Neuronal stem cell (in vitro differentiated cells): Measurements from ENCODE around the gene ARHGAP26.

Source experiments
- DNase-seq: peaks from one replicate; pipeline ENCODE4 v3.0.0-alpha.2; 2013; ENCODE audit warnings: low spot score
- H2AFZ ChIP-seq: one replicate; pipeline ENCODE4 v1.6.1; 2013; ENCODE audit warnings: mild to moderate bottlenecking, low read length, inconsistent platforms
- H2AK5ac ChIP-seq: 2 replicates; pipeline ENCODE4 v1.6.1; 2013; ENCODE audit warnings: low read depth, mild to moderate bottlenecking, inconsistent platforms, low read length, moderate library complexity, mixed read lengths
- H2BK120ac ChIP-seq: 2 replicates; pipeline ENCODE4 v1.6.1; 2013; ENCODE audit warnings: low read depth, mild to moderate bottlenecking, inconsistent platforms, low read length, moderate library complexity, mixed read lengths
- H2BK12ac ChIP-seq: one replicate; pipeline ENCODE4 v1.6.1; 2013; ENCODE audit warnings: low read length, inconsistent platforms
- H2BK15ac ChIP-seq: 2 replicates; pipeline ENCODE4 v1.6.1; 2013; ENCODE audit warnings: mild to moderate bottlenecking, low read length, inconsistent platforms, mixed read lengths
- H2BK5ac ChIP-seq: one replicate; pipeline ENCODE4 v1.6.1; 2013; ENCODE audit warnings: inconsistent platforms, mild to moderate bottlenecking, low read length, moderate library complexity
- H3K14ac ChIP-seq: one replicate; pipeline ENCODE4 v1.6.1; 2013; ENCODE audit warnings: low read length, inconsistent platforms
- H3K18ac ChIP-seq: 2 replicates; pipeline ENCODE4 v1.6.1; 2013; ENCODE audit warnings: low read length, inconsistent platforms
- H3K23ac ChIP-seq: 2 replicates; pipeline ENCODE4 v1.6.1; 2013; ENCODE audit warnings: low read depth, mild to moderate bottlenecking, mixed read lengths, low read length, inconsistent platforms; ENCODE audit not compliant: poor library complexity
- H3K27ac ChIP-seq: replicated peaks from 3 replicates; pipeline ENCODE4 v1.5.1; 2013; ENCODE audit warnings: low read length, inconsistent platforms
- H3K27me3 ChIP-seq, 3 experiments: 2 replicates each; pipeline ENCODE4 v1.6.1; 2013; ENCODE audit warnings: low read length in 3 of 3, mild to moderate bottlenecking in 2 of 3, inconsistent platforms in 1 of 3, low read depth in 1 of 3, mixed read lengths in 1 of 3, moderate library complexity in 1 of 3; ENCODE audit not compliant: control insufficient read depth in 3 of 3, insufficient read depth in 3 of 3
- H3K36me3 ChIP-seq, 2 donors: replicated peaks in 1 of 2; 2 replicates each; pipeline ENCODE4 v1.6.1; 2013; ENCODE audit warnings: low read length in 2 of 2; ENCODE audit not compliant: control insufficient read depth in 2 of 2, insufficient read depth in 2 of 2
- H3K4ac ChIP-seq: 2 replicates; pipeline ENCODE4 v1.6.1; 2013; ENCODE audit warnings: inconsistent platforms, mild to moderate bottlenecking, low read length, moderate library complexity
- H3K4me1 ChIP-seq, 2 donors: 1 replicate in 1 of 2; 2 replicates in 1 of 2; pipeline ENCODE4 v1.6.1; 2013; ENCODE audit warnings: low read length in 2 of 2, low read depth in 1 of 2; ENCODE audit not compliant: control insufficient read depth in 2 of 2, insufficient read depth in 1 of 2
- H3K4me2 ChIP-seq: one replicate; pipeline ENCODE4 v1.6.1; 2013; ENCODE audit warnings: mild to moderate bottlenecking, low read length, inconsistent platforms; ENCODE audit not compliant: insufficient read depth, poor library complexity, severe bottlenecking
- H3K4me3 ChIP-seq, 2 donors: 2 replicates each; pipeline ENCODE4 v1.5.1; 2013; ENCODE audit warnings: low read length in 2 of 2, mild to moderate bottlenecking in 2 of 2, inconsistent platforms in 1 of 2, moderate library complexity in 1 of 2
- H3K79me1 ChIP-seq: one replicate; pipeline ENCODE4 v1.6.1; 2013; ENCODE audit warnings: low read depth, mild to moderate bottlenecking, inconsistent platforms, low read length, moderate library complexity
- H3K9ac ChIP-seq: one replicate; pipeline ENCODE4 v1.6.1; 2013; ENCODE audit warnings: mild to moderate bottlenecking, low read depth, low read length, inconsistent platforms; ENCODE audit not compliant: poor library complexity
- H3K9me3 ChIP-seq, 2 donors: replicated peaks in 1 of 2; 2 replicates each; pipeline versions ENCODE3 to v1.6.1; 2013; ENCODE audit warnings: low read length in 2 of 2, mild to moderate bottlenecking in 2 of 2, inconsistent platforms in 1 of 2, low read depth in 1 of 2, mixed read lengths in 1 of 2, moderate library complexity in 1 of 2; ENCODE audit not compliant: control insufficient read depth in 2 of 2, insufficient read depth in 1 of 2
- H4K8ac ChIP-seq: one replicate; pipeline ENCODE4 v1.6.1; 2013; ENCODE audit warnings: low read depth, mild to moderate bottlenecking, inconsistent platforms, low read length, moderate library complexity
- H4K91ac ChIP-seq: one replicate; pipeline ENCODE4 v1.6.1; 2013; ENCODE audit warnings: low read length, low read depth, mild to moderate bottlenecking, inconsistent platforms; ENCODE audit not compliant: poor library complexity
- WGBS, 2 donors: extraction: QIAGEN DNeasy Blood & Tissue Kit; methylation state at CpG; one replicate each; pipeline ENCODE4 v1.1.7; 2013; ENCODE audit warnings: missing lambda C conversion rate in 2 of 2, mixed read lengths in 1 of 2; ENCODE audit not compliant: insufficient read length in 2 of 2, insufficient replicate concordance in 1 of 2; ENCODE audit errors: extremely low coverage in 2 of 2; 5-methylcytosine and 5-hydroxymethylcytosine counted together

Gene ARHGAP26

GRCh38 chr5:142972064-142972570 is 201.9 kb downstream of the ARHGAP26 start:
- H3K4me1 ChIP-seq = no peaks in the 10 kb centered on the region
- no peak overlapping the region for H3K18ac ChIP-seq
- H2AK5ac ChIP-seq = no peak overlapping the region
- H2BK120ac ChIP-seq = no peak overlapping the region
- no peak overlapping the region for H2AFZ ChIP-seq
- no CpG with 5 or more reads among the region's 5 CpGs for WGBS, 2 donors
- no peak overlapping the region for H3K9ac ChIP-seq
- no peaks in the 10 kb centered on the region for H3K27me3 ChIP-seq
- H2BK12ac ChIP-seq = no peak overlapping the region
- no peak overlapping the region for H3K14ac ChIP-seq
- H3K79me1 ChIP-seq = no peaks in the 10 kb centered on the region
- no peak for DNase-seq
- H4K8ac ChIP-seq = no peak overlapping the region
- no peak overlapping the region for H3K4me2 ChIP-seq
- no peak overlapping the region for H3K4ac ChIP-seq
- no peak overlapping the region for H3K4me3 ChIP-seq
- H2BK15ac ChIP-seq = no peak overlapping the region
- H3K9me3 ChIP-seq = peaks cover 0 to 1% of the 10 kb centered on the region in 2 donors
- H4K91ac ChIP-seq = no peak overlapping the region
- H3K23ac ChIP-seq = no peak overlapping the region
- no peaks in the 10 kb centered on the region for H3K36me3 ChIP-seq
- H3K27ac ChIP-seq = no peak overlapping the region
- no peak overlapping the region for H2BK5ac ChIP-seq

DNA sequence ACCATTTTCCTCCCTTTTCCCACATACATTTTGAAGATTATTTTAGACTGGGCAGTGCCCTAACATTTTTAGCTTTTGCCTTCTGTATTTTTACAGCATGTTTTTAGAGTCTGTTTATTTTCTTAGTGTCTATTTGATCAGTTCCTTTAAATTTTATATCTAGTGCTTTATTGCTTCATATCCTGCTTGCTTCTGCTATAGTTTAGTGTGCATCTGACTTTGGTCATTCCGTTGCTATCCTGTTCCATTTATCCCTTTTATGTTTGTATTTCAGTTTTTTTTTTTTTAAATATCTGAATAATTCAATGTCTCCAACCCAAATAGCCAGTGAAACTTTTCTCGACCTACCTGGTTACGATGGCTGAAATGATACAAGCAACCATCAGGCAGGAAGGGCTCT is 203.8 kb downstream of the ARHGAP26 start:
- Histone ChIP-seq H3K9me3 (peaks cover 0 to 1% of the 10 kb centered on the region in 2 donors), H3K23ac (no peak overlapping the region), H3K27me3 (no peaks in the 10 kb centered on the region), H2AFZ (no peak overlapping the region), H3K36me3 (no peaks in the 10 kb centered on the region), H2BK5ac (no peak overlapping the region), H3K18ac (no peak overlapping the region), H2AK5ac (no peak overlapping the region), H2BK120ac (no peak overlapping the region), H3K4me3 (no peak overlapping the region), H3K27ac (no peak overlapping the region), H3K9ac (no peak overlapping the region), H3K4me1 (no peaks in the 10 kb centered on the region), H2BK15ac (no peak overlapping the region), H3K4me2 (no peak overlapping the region), H4K8ac (no peak overlapping the region), H4K91ac (no peak overlapping the region), H2BK12ac (no peak overlapping the region), H3K79me1 (no peaks in the 10 kb centered on the region), H3K4ac (no peak overlapping the region), H3K14ac (no peak overlapping the region)
- no peak for DNase-seq
- no CpG with 5 or more reads among the region's 3 CpGs for WGBS, 2 donors

GRCh38 chr5:142974409-142974808 is 204.2 kb downstream of the ARHGAP26 start:
- Histone ChIP-seq H3K18ac (no peak overlapping the region), H3K79me1 (no peaks in the 10 kb centered on the region), H4K91ac (no peak overlapping the region), H2BK12ac (no peak overlapping the region), H3K23ac (no peak overlapping the region), H3K9me3 (peaks cover 0 to 1% of the 10 kb centered on the region in 2 donors), H3K14ac (no peak overlapping the region), H3K27me3 (no peaks in the 10 kb centered on the region), H2BK15ac (no peak overlapping the region), H2BK5ac (no peak overlapping the region), H3K4me1 (peaks cover 0 to 2% of the 10 kb centered on the region in 2 donors), H2AK5ac (no peak overlapping the region), H4K8ac (no peak overlapping the region), H3K4me2 (no peak overlapping the region), H3K27ac (no peak overlapping the region), H3K4me3 (no peak overlapping the region), H3K9ac (no peak overlapping the region), H2AFZ (no peak overlapping the region), H2BK120ac (no peak overlapping the region), H3K36me3 (no peaks in the 10 kb centered on the region), H3K4ac (no peak overlapping the region)
- DNase-seq = no peak
- WGBS, 2 donors = no CpG with 5 or more reads among the region's 4 CpGs

GRCh38 chr5:142976861-142977260 is 206.7 kb downstream of the ARHGAP26 start:
- Histone ChIP-seq H2BK120ac (no peak overlapping the region), H3K4ac (no peak overlapping the region), H2BK5ac (no peak overlapping the region), H3K4me1 (peaks cover under 1 to 7% of the 10 kb centered on the region in 2 donors), H3K79me1 (no peaks in the 10 kb centered on the region), H3K18ac (no peak overlapping the region), H2BK12ac (no peak overlapping the region), H3K4me3 (no peak overlapping the region), H3K9ac (no peak overlapping the region), H4K8ac (no peak overlapping the region), H2AFZ (no peak overlapping the region), H3K14ac (no peak overlapping the region), H3K4me2 (no peak overlapping the region), H4K91ac (no peak overlapping the region), H3K27me3 (no peaks in the 10 kb centered on the region), H2AK5ac (no peak overlapping the region), H3K36me3 (no peaks in the 10 kb centered on the region), H2BK15ac (no peak overlapping the region), H3K9me3 (no peaks in the 10 kb centered on the region), H3K27ac (no peak overlapping the region), H3K23ac (no peak overlapping the region)
- no peak for DNase-seq
- no CpG with 5 or more reads among the region's 3 CpGs for WGBS, 2 donors
